ENCODE results near the gene EPHA4. TPM values are rescaled to one million over a fixed set of nuclear protein-coding genes. Genes with fewer than 3 reads are reported as not detected.

EPHA4 gene
- total and polyA plus RNA-seq, 2 donors, result 6.5 to 41.3 TPM

DNA sequence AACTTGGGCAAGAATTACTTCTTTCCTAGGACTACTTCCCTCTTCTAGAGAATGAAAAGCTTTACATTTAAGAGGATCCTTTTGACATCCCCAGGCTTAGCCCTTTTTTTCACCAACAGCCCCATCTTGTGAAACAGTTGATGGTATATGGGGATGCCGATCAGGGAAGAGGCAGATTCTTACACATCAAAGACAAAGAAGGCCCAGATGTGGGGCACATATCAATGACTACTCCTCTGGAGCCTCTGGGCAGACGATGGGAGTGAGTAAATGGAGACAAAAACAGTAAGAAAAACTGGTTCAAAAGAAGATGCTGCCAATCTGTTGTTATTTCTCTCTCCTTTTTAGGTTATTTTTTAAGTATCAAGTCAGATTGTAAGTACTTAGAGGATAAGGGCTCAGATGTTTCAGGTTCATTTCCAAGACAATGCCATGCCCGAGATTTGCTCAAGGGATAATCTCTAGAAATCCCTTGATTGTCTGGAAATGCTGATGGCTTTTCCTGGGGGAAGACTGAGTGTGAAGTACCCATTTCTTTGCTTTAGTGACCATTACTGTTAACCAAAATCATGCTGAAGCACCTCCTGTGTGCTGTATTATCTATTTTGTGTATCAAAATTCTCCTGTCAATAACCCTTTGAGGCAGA is 117.5 kb downstream of the EPHA4 start:
- Histone ChIP-seq H3K4me1 (ENCODE audit: insufficient read depth) (no peaks in the 10 kb centered on the region), H3K36me3 (ENCODE audit: insufficient read depth) (no peaks in the 10 kb centered on the region), H3K27ac (ENCODE audit: low read depth) (no peak overlapping the region), H3K4me3 (ENCODE audit: low read depth, low read length) (no peak overlapping the region)
- 89% methylated on average over 3 of the region's 3 CpGs for WGBS
- DNase-seq (ENCODE audit: extremely low spot score), result no peak

DNA sequence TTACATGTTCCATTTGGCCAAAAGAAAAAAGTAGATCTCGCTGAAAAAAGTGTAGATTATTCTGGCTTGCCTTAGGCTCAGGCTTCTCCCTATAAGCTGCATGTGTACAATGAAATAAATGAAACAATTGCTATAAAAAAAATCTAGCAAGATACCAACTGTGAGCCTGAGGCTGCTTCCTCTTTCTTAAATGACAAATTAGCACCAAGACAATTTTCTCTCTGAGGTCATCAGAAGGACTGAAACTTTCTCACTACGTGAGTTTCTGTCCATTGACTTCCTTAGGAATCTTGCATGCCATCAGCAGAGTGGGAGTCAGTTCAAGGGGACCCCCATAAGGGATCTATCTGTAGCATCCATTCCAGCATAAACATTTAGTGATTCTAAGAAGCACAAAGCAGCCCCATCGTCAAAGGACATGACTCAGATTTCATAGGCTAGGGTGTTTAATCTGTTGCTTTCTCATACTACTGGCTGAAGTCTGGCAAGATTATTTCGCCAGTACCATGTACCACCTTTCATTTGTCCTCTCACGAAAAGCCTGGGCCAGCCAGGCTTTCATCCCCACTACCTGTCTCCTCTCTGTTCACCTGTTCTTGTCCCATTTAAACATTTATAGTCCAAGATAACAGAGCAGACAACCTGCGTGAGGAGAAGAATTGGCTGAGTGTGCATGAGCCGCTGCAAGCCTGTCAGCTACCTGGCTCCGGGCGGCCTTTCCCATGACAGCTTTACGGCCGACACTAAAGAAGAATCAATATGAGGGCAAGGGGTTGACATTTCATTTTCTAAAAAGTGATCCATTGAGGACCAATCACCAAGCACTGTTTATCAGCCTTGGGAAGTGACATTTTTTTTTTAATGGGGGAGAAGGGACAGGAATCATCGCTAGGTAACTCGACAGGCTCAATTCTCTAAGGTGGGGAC is 120.0 kb downstream of the EPHA4 start:
- no peak for DNase-seq (ENCODE audit: extremely low spot score)
- no peaks in the 10 kb centered on the region for H3K4me1 ChIP-seq (ENCODE audit: insufficient read depth)
- H3K4me3 ChIP-seq (ENCODE audit: low read depth, low read length), result no peak overlapping the region
- WGBS, result 83% methylated on average over 13 of the region's 13 CpGs
- H3K27ac ChIP-seq (ENCODE audit: low read depth), result no peak overlapping the region
- H3K36me3 ChIP-seq (ENCODE audit: insufficient read depth), result no peaks in the 10 kb centered on the region

DNA sequence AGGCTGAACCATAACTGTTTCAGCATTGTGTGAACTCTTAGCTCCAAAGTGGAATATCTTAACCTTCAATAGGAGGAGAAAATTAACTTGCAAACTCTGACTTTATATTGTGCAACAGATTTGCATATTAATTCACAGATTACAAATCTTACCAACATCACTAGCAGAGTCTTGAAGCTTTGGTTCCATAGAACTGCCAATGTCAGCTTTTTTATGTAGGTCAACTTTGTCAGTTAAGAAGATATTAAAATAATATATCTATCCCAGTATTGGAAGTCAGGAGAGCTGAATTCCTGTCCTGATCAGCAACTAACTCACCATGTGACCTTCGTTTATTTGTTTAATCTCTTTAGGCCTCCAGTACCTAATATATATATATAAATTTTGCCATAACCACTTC is 121.8 kb downstream of the EPHA4 start:
- Histone ChIP-seq H3K4me3 (ENCODE audit: low read depth, low read length) (no peak overlapping the region), H3K4me1 (ENCODE audit: insufficient read depth) (no peaks in the 10 kb centered on the region), H3K36me3 (ENCODE audit: insufficient read depth) (no peaks in the 10 kb centered on the region), H3K27ac (ENCODE audit: low read depth) (no peak overlapping the region)
- DNase-seq (ENCODE audit: extremely low spot score), result no peak
- 92% methylated on average over 1 of the region's 1 CpG for WGBS

DNA sequence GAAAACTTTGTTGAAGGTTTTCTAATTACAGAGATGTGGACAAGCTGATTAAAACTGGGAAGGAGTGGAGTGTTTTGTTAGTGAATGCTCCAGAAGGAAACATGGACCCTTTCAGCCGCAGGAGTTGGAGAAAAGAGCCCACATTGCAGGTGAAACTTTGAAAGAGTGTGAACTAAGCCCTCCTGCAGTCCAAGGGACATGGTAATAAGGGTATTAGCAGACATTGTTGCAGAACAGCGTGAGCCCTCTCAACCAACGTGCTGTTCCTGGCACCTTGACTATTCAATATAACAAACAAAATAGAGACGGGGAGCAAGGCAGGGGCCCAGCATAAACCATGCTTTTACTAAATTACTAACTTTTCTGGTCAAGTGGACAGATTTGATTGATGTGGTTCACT is 122.7 kb downstream of the EPHA4 start:
- no peak overlapping the region for H3K27ac ChIP-seq (ENCODE audit: low read depth)
- no peak for DNase-seq (ENCODE audit: extremely low spot score)
- no peak overlapping the region for H3K4me3 ChIP-seq (ENCODE audit: low read depth, low read length)
- H3K36me3 ChIP-seq (ENCODE audit: insufficient read depth), result no peaks in the 10 kb centered on the region
- H3K4me1 ChIP-seq (ENCODE audit: insufficient read depth), result no peaks in the 10 kb centered on the region
- 95% methylated on average over 4 of the region's 4 CpGs for WGBS

DNA sequence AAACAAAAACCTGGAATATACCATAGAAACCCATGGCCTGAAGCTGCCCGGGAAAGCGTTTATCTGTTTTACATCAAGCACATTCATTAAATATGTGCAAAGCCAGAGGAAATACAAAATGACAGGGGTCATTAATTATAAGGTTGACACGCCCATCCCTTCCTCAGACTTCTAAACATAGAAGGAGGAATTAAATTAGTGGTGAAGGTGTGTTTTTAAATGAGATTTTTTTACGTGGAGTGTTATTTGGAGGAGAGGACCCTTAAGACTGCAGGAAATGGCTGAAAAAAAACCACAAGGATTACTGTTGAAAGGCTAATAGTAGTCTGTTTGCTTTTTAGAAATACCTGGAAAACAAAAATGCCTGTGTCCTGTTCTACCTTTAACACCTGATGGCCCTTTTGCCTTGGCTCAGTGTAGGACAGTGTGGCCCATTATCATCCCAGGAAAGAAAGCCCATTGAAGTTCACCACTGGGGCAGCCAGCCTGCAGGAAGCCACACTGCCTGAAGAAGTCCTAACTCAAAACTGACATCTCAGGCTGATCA is 123.2 kb downstream of the EPHA4 start:
- 70% methylated on average over 4 of the region's 4 CpGs for WGBS

DNA sequence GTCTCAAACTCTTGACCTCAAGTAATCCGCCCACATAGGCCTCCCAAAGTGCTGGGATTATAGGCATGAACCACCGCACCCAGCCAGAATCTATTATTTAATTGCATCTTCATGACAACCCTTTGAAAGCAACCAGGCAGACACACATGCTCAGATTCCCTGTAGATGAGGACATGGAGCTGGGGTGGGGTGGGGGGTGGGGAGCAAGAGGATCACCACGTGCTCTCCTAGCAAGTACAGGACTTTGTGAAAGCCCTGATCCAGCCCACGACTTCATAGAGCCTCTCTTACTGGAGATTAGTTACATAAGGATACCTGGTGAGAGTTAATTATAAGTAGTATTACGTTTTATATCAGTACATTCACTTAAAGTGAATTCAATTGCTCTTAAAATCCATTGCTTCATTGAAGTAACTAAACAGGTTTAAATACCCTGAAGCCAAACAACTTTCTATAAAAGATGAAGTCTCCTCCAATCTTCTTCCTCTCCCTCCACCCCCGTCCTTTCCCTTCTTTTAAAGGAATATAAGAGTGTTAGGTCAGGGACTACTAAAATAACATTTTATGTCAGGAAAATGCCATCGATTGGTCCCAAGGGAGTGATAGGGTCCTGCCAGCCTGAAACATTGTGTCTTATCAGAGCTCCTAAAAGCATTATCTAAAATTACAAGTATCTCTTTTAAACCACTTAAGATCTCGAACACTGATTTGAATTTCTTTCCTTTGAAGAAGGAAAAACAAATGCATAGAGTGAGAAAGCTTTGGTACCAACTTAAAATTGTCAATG is 123.9 kb downstream of the EPHA4 start:
- DNase-seq (ENCODE audit: extremely low spot score), result no peak
- no peak overlapping the region for H3K4me3 ChIP-seq (ENCODE audit: low read depth, low read length)
- 70% methylated on average over 8 of the region's 8 CpGs for WGBS
- no peak overlapping the region for H3K27ac ChIP-seq (ENCODE audit: low read depth)
- H3K36me3 ChIP-seq (ENCODE audit: insufficient read depth), result no peaks in the 10 kb centered on the region
- no peaks in the 10 kb centered on the region for H3K4me1 ChIP-seq (ENCODE audit: insufficient read depth)

More for the DNA sequence above, 123.2 kb downstream of the EPHA4 start:
- Histone ChIP-seq H3K27ac (ENCODE audit: low read depth) (no peak overlapping the region), H3K4me3 (ENCODE audit: low read depth, low read length) (no peak overlapping the region), H3K36me3 (ENCODE audit: insufficient read depth) (no peaks in the 10 kb centered on the region), H3K4me1 (ENCODE audit: insufficient read depth) (no peaks in the 10 kb centered on the region)
- no peak for DNase-seq (ENCODE audit: extremely low spot score)

DNA sequence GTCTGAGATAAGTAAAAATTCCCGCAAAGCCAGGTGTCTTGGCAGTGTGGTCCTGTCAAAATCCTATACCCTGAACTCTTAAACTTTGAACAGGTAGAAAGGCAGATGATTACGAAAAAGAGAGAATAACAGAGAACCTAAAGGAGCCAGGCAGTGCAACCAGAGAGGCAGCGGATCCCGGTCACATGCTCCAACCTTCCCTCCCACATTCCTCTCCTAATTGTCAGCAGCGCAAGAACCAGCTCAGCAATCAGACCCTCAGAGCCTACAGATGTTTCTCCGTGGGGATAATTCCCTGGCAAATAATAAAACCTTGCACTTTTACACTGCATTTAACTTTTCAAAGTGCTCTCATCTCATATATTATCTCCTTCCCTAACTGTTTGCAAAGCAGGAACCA is 124.8 kb downstream of the EPHA4 start:
- no peaks in the 10 kb centered on the region for H3K36me3 ChIP-seq (ENCODE audit: insufficient read depth)
- H3K27ac ChIP-seq (ENCODE audit: low read depth), result no peak overlapping the region
- WGBS, result 79% methylated on average over 6 of the region's 6 CpGs
- H3K4me3 ChIP-seq (ENCODE audit: low read depth, low read length), result no peak overlapping the region
- DNase-seq (ENCODE audit: extremely low spot score), result no peak
- no peaks in the 10 kb centered on the region for H3K4me1 ChIP-seq (ENCODE audit: insufficient read depth)

DNA sequence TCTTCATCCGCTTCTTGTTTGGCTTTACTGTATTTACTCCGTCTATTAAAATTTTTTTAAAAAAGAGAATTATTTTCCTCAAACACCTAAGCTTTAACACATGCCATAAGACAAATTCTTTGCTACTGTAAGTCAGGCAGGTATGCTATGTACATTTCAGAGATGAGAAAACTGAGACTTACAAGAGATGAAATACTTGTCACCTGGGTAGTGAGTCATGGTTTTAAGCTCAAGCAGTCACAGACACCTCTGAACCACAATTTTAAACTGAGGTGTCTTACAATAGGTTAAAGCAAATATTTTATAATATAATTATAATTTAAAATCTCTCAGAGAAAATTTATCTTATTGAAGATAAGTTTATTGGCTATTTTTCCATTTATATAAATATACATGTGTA is 126.0 kb downstream of the EPHA4 start:
- no peak for DNase-seq (ENCODE audit: extremely low spot score)
- no peak overlapping the region for H3K4me3 ChIP-seq (ENCODE audit: low read depth, low read length)
- WGBS, result 98% methylated on average over 2 of the region's 2 CpGs

DNA sequence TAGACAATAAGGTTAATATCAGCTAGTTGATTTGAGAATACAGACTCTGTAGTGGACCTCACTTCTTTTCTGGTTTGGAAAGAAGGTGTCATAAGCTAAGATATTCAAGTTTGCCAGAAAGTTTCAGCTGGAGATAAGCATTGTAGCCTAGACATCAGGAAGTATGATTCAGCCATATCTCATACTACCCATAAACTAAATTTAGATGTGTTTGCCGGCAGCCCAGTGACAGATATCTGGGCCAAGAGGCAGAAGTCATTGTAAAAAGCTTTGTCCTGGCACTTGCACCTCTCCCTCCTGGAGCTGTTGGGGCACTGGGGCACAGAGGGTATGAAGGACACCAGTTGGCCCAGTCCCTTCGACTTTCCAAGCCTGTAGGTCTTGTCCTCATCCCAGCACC is 128.0 kb downstream of the EPHA4 start:
- DNase-seq (ENCODE audit: extremely low spot score), result no peak
- Histone ChIP-seq H3K36me3 (ENCODE audit: insufficient read depth) (no peaks in the 10 kb centered on the region), H3K4me3 (ENCODE audit: low read depth, low read length) (no peak overlapping the region), H3K27ac (ENCODE audit: low read depth) (no peak overlapping the region), H3K4me1 (ENCODE audit: insufficient read depth) (no peaks in the 10 kb centered on the region)
- WGBS, result 34% methylated on average over 2 of the region's 2 CpGs

More for the DNA sequence above, 126.0 kb downstream of the EPHA4 start:
- no peaks in the 10 kb centered on the region for H3K4me1 ChIP-seq (ENCODE audit: insufficient read depth)
- no peak overlapping the region for H3K27ac ChIP-seq (ENCODE audit: low read depth)
- no peaks in the 10 kb centered on the region for H3K36me3 ChIP-seq (ENCODE audit: insufficient read depth)

DNA sequence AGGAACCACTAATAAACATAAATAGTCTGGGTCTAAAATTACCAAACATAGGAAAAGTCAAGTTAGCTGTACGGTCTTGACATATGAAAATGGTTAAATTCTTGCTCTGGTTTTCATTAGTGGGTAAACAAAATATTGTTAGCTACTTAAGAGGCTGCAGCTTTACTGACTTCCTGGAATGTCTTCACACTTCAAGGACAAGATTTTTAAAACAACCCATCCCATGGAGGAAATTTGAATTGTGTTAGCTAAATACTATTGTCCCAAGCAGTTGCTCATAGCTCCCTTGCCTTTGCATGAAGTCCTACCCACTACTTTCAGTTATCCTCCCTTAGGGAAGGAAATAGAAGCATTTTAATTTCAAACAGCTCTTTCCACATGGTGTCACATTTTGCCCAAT is 128.5 kb downstream of the EPHA4 start:
- H3K36me3 ChIP-seq (ENCODE audit: insufficient read depth), result no peaks in the 10 kb centered on the region
- H3K4me1 ChIP-seq (ENCODE audit: insufficient read depth), result no peaks in the 10 kb centered on the region
- no peak overlapping the region for H3K4me3 ChIP-seq (ENCODE audit: low read depth, low read length)
- 91% methylated on average over 1 of the region's 1 CpG for WGBS
- H3K27ac ChIP-seq (ENCODE audit: low read depth), result no peak overlapping the region
- DNase-seq (ENCODE audit: extremely low spot score), result no peak

DNA sequence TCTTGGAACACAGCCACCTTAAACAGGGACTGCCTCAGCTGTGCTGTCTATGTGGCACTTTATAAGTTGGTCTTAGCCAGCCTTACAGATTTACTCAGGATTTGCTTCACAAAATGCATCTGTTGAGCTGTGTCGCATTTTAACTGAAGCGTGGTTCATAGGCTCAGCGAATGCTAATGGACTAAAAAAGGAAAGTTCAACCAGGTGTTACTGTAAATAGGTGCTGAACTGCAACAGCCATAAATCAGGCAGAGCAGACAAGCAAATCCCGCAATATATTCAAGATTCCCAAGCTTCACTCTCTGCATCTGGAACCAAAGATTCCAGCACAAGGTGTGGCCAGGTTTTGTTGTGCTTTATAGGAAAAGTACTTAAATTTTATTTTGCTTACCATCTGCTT is 130.0 kb downstream of the EPHA4 start:
- Histone ChIP-seq H3K27ac (ENCODE audit: low read depth) (no peak overlapping the region), H3K4me1 (ENCODE audit: insufficient read depth) (no peaks in the 10 kb centered on the region), H3K4me3 (ENCODE audit: low read depth, low read length) (no peak overlapping the region), H3K36me3 (ENCODE audit: insufficient read depth) (no peaks in the 10 kb centered on the region)
- DNase-seq (ENCODE audit: extremely low spot score), result no peak
- whole genome bisulfite sequencing, result 95% methylated on average over 4 of the region's 4 CpGs

DNA sequence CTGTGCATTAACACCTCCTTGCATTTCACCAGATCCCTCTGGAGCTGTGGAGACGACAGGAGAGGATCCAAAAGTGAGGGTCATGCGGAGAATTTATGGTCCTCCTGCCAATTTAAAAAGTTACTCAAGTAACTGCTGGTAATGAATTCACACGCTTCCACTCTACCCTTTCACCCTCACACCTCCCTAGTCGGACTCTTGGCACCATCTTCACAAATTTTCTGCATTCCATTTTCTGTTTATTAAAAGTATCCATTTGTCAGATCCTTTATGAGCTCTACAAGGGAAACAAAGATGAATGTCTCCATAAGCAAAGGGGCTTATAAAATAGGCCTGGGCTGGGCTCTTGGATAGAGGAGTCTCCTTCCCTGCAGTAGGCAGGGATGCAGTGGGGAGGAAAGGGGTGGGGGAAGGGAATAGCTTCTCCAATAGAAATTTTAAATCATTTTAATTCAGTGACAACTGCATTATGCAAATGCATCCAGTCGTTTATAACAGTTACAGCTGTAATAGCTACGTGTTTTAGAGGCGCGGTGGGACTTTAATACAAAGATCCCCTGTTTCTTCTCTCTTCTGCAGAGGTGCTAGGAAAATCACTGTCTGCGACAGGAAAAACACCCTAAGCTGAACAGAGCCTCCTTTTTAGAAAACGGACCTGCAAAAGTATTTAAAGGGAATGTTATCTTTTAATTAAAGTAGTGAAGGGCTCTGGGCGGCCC is 132.2 kb downstream of the EPHA4 start:
- DNase-seq (ENCODE audit: extremely low spot score), result no peak
- Histone ChIP-seq H3K36me3 (ENCODE audit: insufficient read depth) (no peaks in the 10 kb centered on the region), H3K4me3 (ENCODE audit: low read depth, low read length) (no peak overlapping the region), H3K27ac (ENCODE audit: low read depth) (no peak overlapping the region), H3K4me1 (ENCODE audit: insufficient read depth) (no peaks in the 10 kb centered on the region)
- WGBS, result 77% methylated on average over 11 of the region's 11 CpGs

DNA sequence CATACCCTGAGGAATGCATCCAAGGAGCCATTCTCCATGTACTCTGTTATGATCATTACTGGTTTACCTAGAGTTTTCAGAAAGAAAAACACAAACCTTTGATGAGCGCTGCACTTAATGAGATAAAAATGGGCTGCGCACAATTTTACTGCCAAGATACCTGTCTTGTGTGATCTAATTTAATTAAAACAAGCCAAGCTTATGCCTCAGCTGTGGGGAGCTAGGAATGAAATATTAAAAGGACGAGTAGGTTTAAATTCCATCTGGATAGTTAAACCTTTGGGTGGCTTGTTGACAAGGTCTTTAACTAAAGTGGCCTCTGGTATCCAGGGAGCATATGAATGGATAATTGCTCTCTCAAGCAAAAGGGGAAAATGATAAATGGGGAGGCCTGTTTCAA is 135.0 kb downstream of the EPHA4 start:
- no peaks in the 10 kb centered on the region for H3K36me3 ChIP-seq (ENCODE audit: insufficient read depth)
- no peak overlapping the region for H3K4me3 ChIP-seq (ENCODE audit: low read depth, low read length)
- H3K4me1 ChIP-seq (ENCODE audit: insufficient read depth), result no peaks in the 10 kb centered on the region
- WGBS, result 90% methylated on average over 3 of the region's 3 CpGs
- DNase-seq (ENCODE audit: extremely low spot score), result no peak
- H3K27ac ChIP-seq (ENCODE audit: low read depth), result no peak overlapping the region

Data from urinary bladder (tissue), 4 donors.